Activated T-cell treated with anti-CD3 and anti-CD28 coated beads for 1 hour (primary cell): Measurements from ENCODE around the gene MAOB.

Experiments
- DNase-seq: peaks from one replicate; pipeline ENCODE4 v3.0.0-alpha.2; 2020; ENCODE audit warnings: low read depth

Gene MAOB

GRCh38 chrX:43860646-43861370 lies 21.4 kb downstream of the MAOB start:
- no peak for DNase-seq

- DNase-seq, result no peak
Measured at GRCh38 chrX:43853225-43853828, 28.9 kb downstream of the MAOB start.

GRCh38 chrX:43850629-43851028 lies 31.6 kb downstream of the MAOB start:
- no peak for DNase-seq

- no peak for DNase-seq
Measured at GRCh38 chrX:43849173-43849572, 33.1 kb downstream of the MAOB start.

- no peak for DNase-seq
Measured at GRCh38 chrX:43847352-43847751, 34.9 kb downstream of the MAOB start.

- no peak for DNase-seq
Measured at GRCh38 chrX:43846558-43846957, 35.7 kb downstream of the MAOB start.

- DNase-seq, result no peak
Measured at GRCh38 chrX:43845776-43846175, 36.5 kb downstream of the MAOB start.

GRCh38 chrX:43840265-43840664 lies 42.0 kb downstream of the MAOB start:
- DNase-seq, result no peak

GRCh38 chrX:43836435-43837184 lies 45.6 kb downstream of the MAOB start:
- DNase-seq, result no peak

- no peak for DNase-seq
Measured at GRCh38 chrX:43835559-43835958, 46.7 kb downstream of the MAOB start.

- DNase-seq, result no peak
Measured at GRCh38 chrX:43827791-43828190, 54.5 kb downstream of the MAOB start.

- no peak for DNase-seq
Measured at GRCh38 chrX:43822014-43822413, 60.2 kb downstream of the MAOB start.

- DNase-seq, result no peak
Measured at GRCh38 chrX:43817444-43817843, 64.8 kb downstream of the MAOB start.

GRCh38 chrX:43815209-43815608 lies 67.0 kb downstream of the MAOB start:
- DNase-seq, result no peak

GRCh38 chrX:43813898-43814297 lies 68.4 kb downstream of the MAOB start:
- no peak for DNase-seq

GRCh38 chrX:43813319-43813718 lies 68.9 kb downstream of the MAOB start:
- DNase-seq, result no peak

GRCh38 chrX:43809463-43809862 lies 72.8 kb downstream of the MAOB start:
- no peak for DNase-seq

GRCh38 chrX:43808231-43808630 lies 74.0 kb downstream of the MAOB start:
- DNase-seq, result no peak

GRCh38 chrX:43805579-43805978 lies 76.7 kb downstream of the MAOB start:
- no peak for DNase-seq

GRCh38 chrX:43804021-43804420 lies 78.2 kb downstream of the MAOB start:
- DNase-seq, result no peak

GRCh38 chrX:43785930-43786591 lies 96.2 kb downstream of the MAOB start:
- DNase-seq, result no peak

GRCh38 chrX:43758044-43758443 lies 124.2 kb downstream of the MAOB start:
- no peak for DNase-seq

- DNase-seq, result no peak
Measured at GRCh38 chrX:43756076-43756475, 126.2 kb downstream of the MAOB start.
